ENCODE data around the gene LIMS2. TPM values are rescaled to one million over a fixed set of nuclear protein-coding genes. Genes with fewer than 3 reads are reported as not detected.

The LIMS2 gene
- total and polyA plus RNA-seq, 2 donors, result 18.7 to 346 TPM

DNA sequence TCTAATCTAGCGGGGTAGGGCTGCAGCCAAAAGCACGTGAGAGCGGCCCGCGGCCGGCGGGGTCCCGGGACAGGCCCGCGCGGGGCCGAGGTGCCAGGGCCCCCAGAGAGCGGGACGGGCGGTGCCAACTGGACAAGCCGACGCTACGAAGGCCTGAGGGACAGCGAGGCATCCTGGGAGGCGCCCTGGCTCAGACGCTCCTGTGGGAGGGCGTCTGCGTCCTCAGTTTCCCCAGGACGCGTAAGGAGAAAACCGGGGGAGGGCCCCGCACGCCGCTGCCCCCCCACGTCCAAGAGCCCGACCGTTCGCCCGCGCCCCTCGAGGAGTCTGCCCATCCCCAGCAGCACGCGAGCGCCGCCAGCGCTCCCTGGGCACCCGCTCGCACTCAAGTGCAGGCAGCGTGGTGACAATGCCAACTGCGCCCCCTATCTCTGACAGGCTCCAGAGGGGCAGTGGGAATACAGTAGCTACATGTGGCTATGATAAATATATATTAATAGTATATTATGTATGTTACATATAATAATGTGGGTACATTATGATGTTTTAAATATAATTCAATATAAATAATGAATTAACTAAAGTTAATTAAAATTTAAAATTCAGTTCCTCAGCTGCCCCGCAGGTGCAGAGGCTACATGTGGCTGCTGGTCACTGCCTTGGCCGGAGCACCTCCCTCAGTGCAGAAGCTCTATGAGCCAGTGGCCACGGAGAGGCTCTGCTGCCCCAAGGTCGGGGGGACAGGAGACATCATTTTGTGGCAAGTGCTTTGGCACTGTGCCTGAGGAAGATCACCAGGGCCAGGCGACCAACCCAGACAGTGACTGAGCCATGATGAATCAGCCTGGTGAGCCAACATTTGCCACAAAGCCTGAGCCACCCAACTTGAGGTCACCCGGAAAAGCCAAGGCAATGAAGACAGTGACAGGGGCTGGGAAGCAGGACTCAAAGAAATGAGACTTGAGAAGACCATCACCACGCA is 20.5 kb upstream of the LIMS2 start:
- Histone ChIP-seq H3K4me1 (ENCODE audit: insufficient read depth) (no peaks in the 10 kb centered on the region), H3K4me3 (ENCODE audit: low read depth, low read length) (peak overlapping the region; percentile 27), H3K27ac (ENCODE audit: low read depth) (no peak overlapping the region), H3K36me3 (ENCODE audit: insufficient read depth) (no peaks in the 10 kb centered on the region)
- WGBS, result 33% methylated on average over 52 of the region's 52 CpGs
- DNase-seq (ENCODE audit: extremely low spot score), result no peak

GRCh38 chr2:127694986-127695385 is 19.7 kb upstream of the LIMS2 start:
- Histone ChIP-seq H3K27ac (ENCODE audit: low read depth) (no peak overlapping the region), H3K4me3 (ENCODE audit: low read depth, low read length) (no peak overlapping the region), H3K4me1 (ENCODE audit: insufficient read depth) (no peaks in the 10 kb centered on the region), H3K36me3 (ENCODE audit: insufficient read depth) (no peaks in the 10 kb centered on the region)
- WGBS, result 72% methylated on average over 9 of the region's 9 CpGs
- DNase-seq (ENCODE audit: extremely low spot score), result no peak

- Histone ChIP-seq H3K27ac (ENCODE audit: low read depth) (no peak overlapping the region), H3K4me1 (ENCODE audit: insufficient read depth) (no peaks in the 10 kb centered on the region), H3K36me3 (ENCODE audit: insufficient read depth) (no peaks in the 10 kb centered on the region), H3K4me3 (ENCODE audit: low read depth, low read length) (no peak overlapping the region)
- DNase-seq (ENCODE audit: extremely low spot score), result no peak
- 90% methylated on average over 2 of the region's 2 CpGs for WGBS
Observed at GRCh38 chr2:127690696-127691095, 15.4 kb upstream of the LIMS2 start.

DNA sequence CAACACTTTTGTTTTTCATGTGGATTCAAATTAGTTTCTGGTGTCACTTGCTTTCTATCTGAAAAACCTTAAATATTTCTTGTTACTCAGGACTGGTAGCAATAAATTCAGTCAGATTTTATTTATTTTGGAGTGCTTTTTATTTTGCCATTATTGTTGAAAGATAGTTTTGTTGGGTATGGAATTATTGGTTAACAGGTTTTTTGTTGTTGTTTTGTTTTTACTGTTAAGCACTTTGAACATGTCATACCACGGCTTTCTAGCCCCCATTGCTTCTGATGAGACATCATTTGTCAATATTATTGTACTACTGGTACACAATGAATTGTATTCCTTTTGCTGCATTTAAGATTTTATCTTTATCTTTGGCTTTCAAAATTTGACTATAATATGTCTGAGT is 13.1 kb upstream of the LIMS2 start:
- Histone ChIP-seq H3K36me3 (ENCODE audit: insufficient read depth) (no peaks in the 10 kb centered on the region), H3K4me3 (ENCODE audit: low read depth, low read length) (no peak overlapping the region), H3K27ac (ENCODE audit: low read depth) (no peak overlapping the region), H3K4me1 (ENCODE audit: insufficient read depth) (no peaks in the 10 kb centered on the region)
- WGBS, result 78% methylated on average over 1 of the region's 1 CpG
- DNase-seq (ENCODE audit: extremely low spot score), result no peak

GRCh38 chr2:127685410-127686080 is 10.2 kb upstream of the LIMS2 start:
- Histone ChIP-seq H3K27ac (ENCODE audit: low read depth) (no peak overlapping the region), H3K4me1 (ENCODE audit: insufficient read depth) (no peaks in the 10 kb centered on the region)

GRCh38 chr2:127683757-127684156 is 8.4 kb upstream of the LIMS2 start:
- no peaks in the 10 kb centered on the region for H3K36me3 ChIP-seq (ENCODE audit: insufficient read depth)
- H3K4me3 ChIP-seq (ENCODE audit: low read depth, low read length), result no peak overlapping the region
- H3K27ac ChIP-seq (ENCODE audit: low read depth), result no peak overlapping the region
- 31% methylated on average over 15 of the region's 15 CpGs for WGBS
- DNase-seq (ENCODE audit: extremely low spot score), result no peak
- no peaks in the 10 kb centered on the region for H3K4me1 ChIP-seq (ENCODE audit: insufficient read depth)

More at GRCh38 chr2:127685410-127686080, 10.2 kb upstream of the LIMS2 start:
- WGBS, result 36% methylated on average over 8 of the region's 8 CpGs
- no peak overlapping the region for H3K4me3 ChIP-seq (ENCODE audit: low read depth, low read length)
- no peaks in the 10 kb centered on the region for H3K36me3 ChIP-seq (ENCODE audit: insufficient read depth)
- DNase-seq (ENCODE audit: extremely low spot score), result no peak

- H3K36me3 ChIP-seq (ENCODE audit: insufficient read depth), result no peaks in the 10 kb centered on the region
- no peaks in the 10 kb centered on the region for H3K4me1 ChIP-seq (ENCODE audit: insufficient read depth)
- H3K4me3 ChIP-seq (ENCODE audit: low read depth, low read length), result no peak overlapping the region
- DNase-seq (ENCODE audit: extremely low spot score), result no peak
- H3K27ac ChIP-seq (ENCODE audit: low read depth), result no peak overlapping the region
Observed at GRCh38 chr2:127683056-127683455, 7.7 kb upstream of the LIMS2 start.

GRCh38 chr2:127681976-127682857 is 6.9 kb upstream of the LIMS2 start:
- Histone ChIP-seq H3K36me3 (ENCODE audit: insufficient read depth) (no peaks in the 10 kb centered on the region), H3K4me3 (ENCODE audit: low read depth, low read length) (no peak overlapping the region), H3K4me1 (ENCODE audit: insufficient read depth) (no peaks in the 10 kb centered on the region), H3K27ac (ENCODE audit: low read depth) (no peak overlapping the region)
- WGBS, result 50% methylated on average over 6 of the region's 6 CpGs
- no peak for DNase-seq (ENCODE audit: extremely low spot score)

GRCh38 chr2:127681288-127681804 is 6.0 kb upstream of the LIMS2 start:
- no peak for DNase-seq (ENCODE audit: extremely low spot score)
- 26% methylated on average over 25 of the region's 25 CpGs for WGBS
- no peak overlapping the region for H3K27ac ChIP-seq (ENCODE audit: low read depth)
- H3K4me3 ChIP-seq (ENCODE audit: low read depth, low read length), result no peak overlapping the region
- H3K36me3 ChIP-seq (ENCODE audit: insufficient read depth), result no peaks in the 10 kb centered on the region
- no peaks in the 10 kb centered on the region for H3K4me1 ChIP-seq (ENCODE audit: insufficient read depth)

GRCh38 chr2:127680706-127681287 is 5.5 kb upstream of the LIMS2 start:
- H3K27ac ChIP-seq (ENCODE audit: low read depth), result no peak overlapping the region
- H3K4me1 ChIP-seq (ENCODE audit: insufficient read depth), result no peaks in the 10 kb centered on the region
- no peak overlapping the region for H3K4me3 ChIP-seq (ENCODE audit: low read depth, low read length)
- no peaks in the 10 kb centered on the region for H3K36me3 ChIP-seq (ENCODE audit: insufficient read depth)
- DNase-seq (ENCODE audit: extremely low spot score), result no peak
- WGBS, result 88% methylated on average over 19 of the region's 19 CpGs

- 89% methylated on average over 15 of the region's 15 CpGs for WGBS
- Histone ChIP-seq H3K27ac (ENCODE audit: low read depth) (no peak overlapping the region), H3K36me3 (ENCODE audit: insufficient read depth) (no peaks in the 10 kb centered on the region), H3K4me1 (ENCODE audit: insufficient read depth) (no peaks in the 10 kb centered on the region), H3K4me3 (ENCODE audit: low read depth, low read length) (no peak overlapping the region)
- no peak for DNase-seq (ENCODE audit: extremely low spot score)
Observed at GRCh38 chr2:127679680-127680361, 4.5 kb upstream of the LIMS2 start.

GRCh38 chr2:127678991-127679390 is 3.7 kb upstream of the LIMS2 start:
- H3K4me1 ChIP-seq (ENCODE audit: insufficient read depth), result no peaks in the 10 kb centered on the region
- DNase-seq (ENCODE audit: extremely low spot score), result no peak
- H3K27ac ChIP-seq (ENCODE audit: low read depth), result no peak overlapping the region
- WGBS, result 87% methylated on average over 6 of the region's 6 CpGs
- H3K36me3 ChIP-seq (ENCODE audit: insufficient read depth), result no peaks in the 10 kb centered on the region
- no peak overlapping the region for H3K4me3 ChIP-seq (ENCODE audit: low read depth, low read length)

Measured in urinary bladder (tissue), 4 donors.